ENCODE data around the gene MYO1B. TPM values are rescaled to one million over a fixed set of nuclear protein-coding genes. Genes with fewer than 3 reads are reported as not detected.

The MYO1B gene
- total and polyA plus RNA-seq, 5 donors: 6.0 to 16.3 (median 11.9) TPM

GRCh38 chr2:191225690-191226089 lies 19.5 kb upstream of the MYO1B start:
- DNase-seq (no peak), ATAC-seq (no peak)
- Histone ChIP-seq H3K4me1 (ENCODE audit: control insufficient read depth, insufficient read depth, low read length) (peaks cover 4% of the 10 kb centered on the region), H3K4me3 (ENCODE audit: low read length) (no peak overlapping the region), H3K9me3 (ENCODE audit: control insufficient read depth, low read length) (no peaks in the 10 kb centered on the region), H3K27me3 (ENCODE audit: control insufficient read depth, insufficient read depth) (no peaks in the 10 kb centered on the region), H3K27ac (ENCODE audit: low read length) (no peak overlapping the region)
- WGBS: 95% methylated on average over 1 of the region's 1 CpG
- intact Hi-C loops (cut with DNase I): no loop called here

GRCh38 chr2:191226196-191226595 lies 19.0 kb upstream of the MYO1B start:
- ATAC-seq (no peak), DNase-seq (no peak)
- WGBS: 35% methylated on average over 2 of the region's 2 CpGs
- Histone ChIP-seq H3K27me3 (ENCODE audit: control insufficient read depth, insufficient read depth) (no peaks in the 10 kb centered on the region), H3K9me3 (ENCODE audit: control insufficient read depth, low read length) (no peaks in the 10 kb centered on the region), H3K4me3 (ENCODE audit: low read length) (no peak overlapping the region), H3K4me1 (ENCODE audit: control insufficient read depth, insufficient read depth, low read length) (peaks cover 4% of the 10 kb centered on the region), H3K27ac (ENCODE audit: low read length) (no peak overlapping the region)
- intact Hi-C loops (cut with DNase I): no loop called here

- no peak for DNase-seq
- H3K9me3 ChIP-seq (ENCODE audit: control insufficient read depth, low read length): no peaks in the 10 kb centered on the region
- H3K27me3 ChIP-seq (ENCODE audit: control insufficient read depth, insufficient read depth): no peaks in the 10 kb centered on the region
- 92% methylated on average over 2 of the region's 2 CpGs for WGBS
- peaks cover 3% of the 10 kb centered on the region for H3K4me1 ChIP-seq (ENCODE audit: control insufficient read depth, insufficient read depth, low read length)
- ATAC-seq: no peak
- no peak overlapping the region for H3K27ac ChIP-seq (ENCODE audit: low read length)
- intact Hi-C loops (cut with DNase I): no loop called here
- H3K4me3 ChIP-seq (ENCODE audit: low read length): no peak overlapping the region
Measured at GRCh38 chr2:191228333-191228732, 16.9 kb upstream of the MYO1B start.

GRCh38 chr2:191228861-191229260 lies 16.3 kb upstream of the MYO1B start:
- peak; percentile 53 to 86 for ATAC-seq

GRCh38 chr2:191230174-191230573 lies 15.0 kb upstream of the MYO1B start:
- 62% methylated on average over 5 of the region's 5 CpGs for WGBS
- Histone ChIP-seq H3K9me3 (ENCODE audit: control insufficient read depth, low read length) (no peaks in the 10 kb centered on the region), H3K27me3 (ENCODE audit: control insufficient read depth, insufficient read depth) (no peaks in the 10 kb centered on the region), H3K27ac (ENCODE audit: low read length) (no peak overlapping the region), H3K4me3 (ENCODE audit: low read length) (no peak overlapping the region), H3K4me1 (ENCODE audit: control insufficient read depth, insufficient read depth, low read length) (peaks cover 2% of the 10 kb centered on the region)
- no peak for DNase-seq
- no peak for ATAC-seq
- intact Hi-C loops (cut with DNase I): loop anchor here in 2 of 4 donors (5.0 to 10.0 kb wide), 2 partner anchors 155 to 272 kb away; no protein-coding TSS in a partner anchor

More at GRCh38 chr2:191228861-191229260, 16.3 kb upstream of the MYO1B start:
- 66% methylated on average over 6 of the region's 6 CpGs for WGBS
- H3K27ac ChIP-seq (ENCODE audit: low read length): no peak overlapping the region
- H3K27me3 ChIP-seq (ENCODE audit: control insufficient read depth, insufficient read depth): no peaks in the 10 kb centered on the region
- intact Hi-C loops (cut with DNase I): no loop called here
- DNase-seq: peak; percentile 28 to 70 (median 69)
- H3K4me3 ChIP-seq (ENCODE audit: low read length): no peak overlapping the region
- H3K4me1 ChIP-seq (ENCODE audit: control insufficient read depth, insufficient read depth, low read length): peaks cover 2% of the 10 kb centered on the region
- H3K9me3 ChIP-seq (ENCODE audit: control insufficient read depth, low read length): no peaks in the 10 kb centered on the region

GRCh38 chr2:191231995-191232394 lies 13.2 kb upstream of the MYO1B start:
- H3K27ac ChIP-seq (ENCODE audit: low read length): no peak overlapping the region
- ATAC-seq (no peak), DNase-seq (no peak)
- H3K4me3 ChIP-seq (ENCODE audit: low read length): no peak overlapping the region
- no peaks in the 10 kb centered on the region for H3K27me3 ChIP-seq (ENCODE audit: control insufficient read depth, insufficient read depth)
- intact Hi-C loops (cut with DNase I): loop anchor here in 2 of 4 donors (5.0 to 10.0 kb wide), 2 partner anchors 153 to 270 kb away; no protein-coding TSS in a partner anchor
- H3K9me3 ChIP-seq (ENCODE audit: control insufficient read depth, low read length): no peaks in the 10 kb centered on the region
- H3K4me1 ChIP-seq (ENCODE audit: control insufficient read depth, insufficient read depth, low read length): peaks cover 2% of the 10 kb centered on the region
- 47% methylated on average over 2 of the region's 2 CpGs for WGBS

GRCh38 chr2:191233533-191233932 lies 11.7 kb upstream of the MYO1B start:
- H3K27me3 ChIP-seq (ENCODE audit: control insufficient read depth, insufficient read depth): no peaks in the 10 kb centered on the region
- no peak overlapping the region for H3K4me3 ChIP-seq (ENCODE audit: low read length)
- H3K4me1 ChIP-seq (ENCODE audit: control insufficient read depth, insufficient read depth, low read length): peaks cover 2% of the 10 kb centered on the region
- DNase-seq (no peak), ATAC-seq (no peak)
- 70% methylated on average over 5 of the region's 5 CpGs for whole genome bisulfite sequencing
- intact Hi-C loops (cut with DNase I): loop anchor here in 2 of 4 donors (5.0 to 10.0 kb wide), 2 partner anchors 151 to 269 kb away; no protein-coding TSS in a partner anchor
- H3K9me3 ChIP-seq (ENCODE audit: control insufficient read depth, low read length): no peaks in the 10 kb centered on the region
- no peak overlapping the region for H3K27ac ChIP-seq (ENCODE audit: low read length)

GRCh38 chr2:191234376-191234775 lies 10.8 kb upstream of the MYO1B start:
- Histone ChIP-seq H3K9me3 (ENCODE audit: control insufficient read depth, low read length) (no peaks in the 10 kb centered on the region), H3K4me3 (ENCODE audit: low read length) (no peak overlapping the region), H3K27me3 (ENCODE audit: control insufficient read depth, insufficient read depth) (no peaks in the 10 kb centered on the region), H3K27ac (ENCODE audit: low read length) (no peak overlapping the region), H3K4me1 (ENCODE audit: control insufficient read depth, insufficient read depth, low read length) (peaks cover 2% of the 10 kb centered on the region)
- DNase-seq (no peak), ATAC-seq (no peak)
- intact Hi-C loops (cut with DNase I): loop anchor here in 2 of 4 donors (5.0 to 10.0 kb wide), 2 partner anchors 150 to 268 kb away; no protein-coding TSS in a partner anchor
- WGBS: 70% methylated on average over 1 of the region's 1 CpG

GRCh38 chr2:191240871-191241270 lies 4.3 kb upstream of the MYO1B start:
- Histone ChIP-seq H3K27ac (ENCODE audit: low read length) (no peak overlapping the region), H3K4me1 (ENCODE audit: control insufficient read depth, insufficient read depth, low read length) (no peaks in the 10 kb centered on the region), H3K9me3 (ENCODE audit: control insufficient read depth, low read length) (no peaks in the 10 kb centered on the region), H3K27me3 (ENCODE audit: control insufficient read depth, insufficient read depth) (no peaks in the 10 kb centered on the region), H3K4me3 (ENCODE audit: low read length) (no peak overlapping the region)
- intact Hi-C loops (cut with DNase I): no loop called here
- no peak for DNase-seq
- 92% methylated on average over 5 of the region's 5 CpGs for WGBS
- ATAC-seq: no peak

- Histone ChIP-seq H3K4me3 (ENCODE audit: low read length) (no peak overlapping the region), H3K9me3 (ENCODE audit: control insufficient read depth, low read length) (no peaks in the 10 kb centered on the region), H3K27me3 (ENCODE audit: control insufficient read depth, insufficient read depth) (no peaks in the 10 kb centered on the region), H3K27ac (ENCODE audit: low read length) (no peak overlapping the region), H3K4me1 (ENCODE audit: control insufficient read depth, insufficient read depth, low read length) (no peaks in the 10 kb centered on the region)
- no peak for ATAC-seq
- no peak for DNase-seq
- intact Hi-C loops (cut with DNase I): no loop called here
- 87% methylated on average over 4 of the region's 4 CpGs for WGBS
Measured at GRCh38 chr2:191241418-191241817, 3.8 kb upstream of the MYO1B start.

GRCh38 chr2:191243154-191243553 lies 2.0 kb upstream of the MYO1B start:
- Histone ChIP-seq H3K27me3 (ENCODE audit: control insufficient read depth, insufficient read depth) (no peaks in the 10 kb centered on the region), H3K27ac (ENCODE audit: low read length) (no peak overlapping the region), H3K9me3 (ENCODE audit: control insufficient read depth, low read length) (no peaks in the 10 kb centered on the region), H3K4me3 (ENCODE audit: low read length) (no peak overlapping the region), H3K4me1 (ENCODE audit: control insufficient read depth, insufficient read depth, low read length) (peaks cover 2% of the 10 kb centered on the region)
- no peak for DNase-seq
- intact Hi-C loops (cut with DNase I): no loop called here
- no peak for ATAC-seq
- 83% methylated on average over 1 of the region's 1 CpG for WGBS

- no peak for ATAC-seq
Measured at GRCh38 chr2:191244350-191244749, 854 bp upstream of the MYO1B start.

More at GRCh38 chr2:191244350-191244749, 854 bp upstream of the MYO1B start:
- Histone ChIP-seq H3K9me3 (ENCODE audit: control insufficient read depth, low read length) (no peaks in the 10 kb centered on the region), H3K4me3 (ENCODE audit: low read length) (no peak overlapping the region), H3K4me1 (ENCODE audit: control insufficient read depth, insufficient read depth, low read length) (peaks cover 2% of the 10 kb centered on the region), H3K27ac (ENCODE audit: low read length) (no peak overlapping the region), H3K27me3 (ENCODE audit: control insufficient read depth, insufficient read depth) (no peaks in the 10 kb centered on the region)
- 95% methylated on average over 2 of the region's 2 CpGs for WGBS
- intact Hi-C loops (cut with DNase I): no loop called here
- no peak for DNase-seq
